A673 (cell line): Measurements from ENCODE around the gene NPC2. TPM values are rescaled to one million over a fixed set of nuclear protein-coding genes. Genes with fewer than 3 reads are reported as not detected.

Source experiments
- BruUV-seq: library from RNA; stranded (reverse); fragments of 400-500 nt; replicated peaks from 2 replicates; lab custom pipeline; 2021; lab: Mats Ljungman, UMichigan
- CTCF ChIA-PET: fragments of 300-600 bp; sonication (Branson Sonifier 250); formaldehyde crosslinking; loops from one replicate; lab custom pipeline; 2022; ENCODE audit warnings: antibody characterized with exemption; lab: Charles Lee
- POLR2A ChIA-PET: fragments of 300-600 bp; sonication (Branson Sonifier 250); formaldehyde crosslinking; loops from one replicate; lab custom pipeline; 2022; ENCODE audit warnings: antibody characterized with exemption; ENCODE audit not compliant: low non-redundant PET; lab: Charles Lee
- DNase-seq: peaks from one replicate; pipeline ENCODE4 v3.0.0-alpha.2; 2015; ENCODE audit warnings: low spot score
- H3K27ac ChIP-seq: fragments of 200-600 bp; sonication (generic); 2 replicates; pipeline ENCODE4 v1.5.1; 2016; ENCODE audit warnings: mixed run types, low read depth, mild to moderate bottlenecking, mixed read lengths, antibody characterized with exemption, low read length; ENCODE audit not compliant: poor library complexity, severe bottlenecking
- H3K27me3 ChIP-seq: fragments of 200-600 bp; sonication (generic); replicated peaks from 2 replicates; pipeline ENCODE4 v1.6.1; 2017; ENCODE audit warnings: mixed run types, low read depth, mild to moderate bottlenecking, mixed read lengths, antibody characterized with exemption, low read length; ENCODE audit not compliant: insufficient read depth, poor library complexity
- H3K36me3 ChIP-seq: fragments of 200-600 bp; sonication (generic); 2 replicates; pipeline ENCODE4 v1.6.1; 2016; ENCODE audit warnings: mixed run types, mild to moderate bottlenecking, mixed read lengths, antibody characterized with exemption, low read length; ENCODE audit not compliant: insufficient read depth, poor library complexity, severe bottlenecking
- H3K4me1 ChIP-seq: fragments of 200-600 bp; sonication (generic); 2 replicates; pipeline ENCODE4 v1.6.1; 2017; ENCODE audit warnings: mixed run types, mild to moderate bottlenecking, mixed read lengths, antibody characterized with exemption, low read length; ENCODE audit not compliant: insufficient read depth, poor library complexity, severe bottlenecking
- H3K4me3 ChIP-seq: fragments of 200-600 bp; sonication (generic); 2 replicates; pipeline ENCODE4 v1.5.1; 2016; ENCODE audit warnings: low read depth, mixed run types, mild to moderate bottlenecking, mixed read lengths, low read length; ENCODE audit not compliant: poor library complexity, severe bottlenecking
- H3K9me3 ChIP-seq: fragments of 200-600 bp; sonication (generic); 2 replicates; pipeline ENCODE4 v1.6.1; 2016; ENCODE audit warnings: mixed run types, low read depth, mild to moderate bottlenecking, mixed read lengths, antibody characterized with exemption, low read length; ENCODE audit not compliant: poor library complexity, severe bottlenecking
- CTCF ChIP-seq: fragments of 300-800, 200-600 bp; sonication (generic); conservative IDR thresholded peaks from 2 replicates; pipeline ENCODE4 v1.5.1; 2017; ENCODE audit warnings: low read depth, mild to moderate bottlenecking, antibody characterized with exemption, low read length, moderate library complexity, mixed read lengths
- EZH2 ChIP-seq: fragments of 200-600 bp; sonication (generic); IDR thresholded peaks from 2 replicates; pipeline ENCODE4 v1.6.1; 2017; ENCODE audit warnings: borderline replicate concordance, low read depth, mild to moderate bottlenecking, mixed read lengths, antibody characterized with exemption, low read length; ENCODE audit not compliant: poor library complexity, severe bottlenecking
- intact Hi-C: fragments of 100-400 bp; cut with micrococcal nuclease; formaldehyde crosslinking; loops from one replicate; pipeline ENCODE4 v1.10.0; 2022; ENCODE audit not compliant: unreplicated experiment
- total RNA-seq: library from RNA; stranded (reverse); gene quantifications from 2 replicates; pipeline ENCODE4 v1.2.3, GENCODE V29; 2021

The NPC2 gene
- total RNA-seq, 1 experiment from 2014 or later, result 68.8 TPM

- no peak for DNase-seq
- ChIA-PET CTCF (no interaction called here), POLR2A (no interaction called here)
- TF ChIP-seq CTCF, result no peak
- TF ChIP-seq EZH2, result no peak
- intact Hi-C loops, result no loop called here
- Histone ChIP-seq H3K9me3 (no peaks in the 10 kb centered on the region), H3K36me3 (no peaks in the 10 kb centered on the region), H3K27ac (no peak overlapping the region), H3K4me1 (no peaks in the 10 kb centered on the region), H3K4me3 (no peak overlapping the region), H3K27me3 (peaks cover 5% of the 10 kb centered on the region)
- BruUV-seq, result no TSS peak
These were observed 24.6 kb downstream of the NPC2 start for GRCh38 chr14:74468513-74468912.

GRCh38 chr14:74465335-74465734 is 27.8 kb downstream of the NPC2 start:
- no peak for DNase-seq
- no peaks in the 10 kb centered on the region for H3K9me3 ChIP-seq
- ChIA-PET POLR2A (no interaction called here), CTCF (no interaction called here)
- intact Hi-C loops, result no loop called here
- no peaks in the 10 kb centered on the region for H3K4me1 ChIP-seq
- H3K27me3 ChIP-seq, result peaks cover 5% of the 10 kb centered on the region
- H3K4me3 ChIP-seq, result no peak overlapping the region
- H3K36me3 ChIP-seq, result no peaks in the 10 kb centered on the region
- no peak overlapping the region for H3K27ac ChIP-seq
- TF ChIP-seq CTCF (no peak), EZH2 (no peak)
- BruUV-seq, result no TSS peak

GRCh38 chr14:74464785-74465184 is 28.3 kb downstream of the NPC2 start:
- BruUV-seq, result no TSS peak
- TF ChIP-seq CTCF (no peak), EZH2 (no peak)
- intact Hi-C loops, result no loop called here

More at GRCh38 chr14:74464785-74465184, 28.3 kb downstream of the NPC2 start:
- no peaks in the 10 kb centered on the region for H3K36me3 ChIP-seq
- no peak overlapping the region for H3K4me3 ChIP-seq
- ChIA-PET POLR2A (no interaction called here), CTCF (no interaction called here)
- H3K4me1 ChIP-seq, result no peaks in the 10 kb centered on the region
- H3K27ac ChIP-seq, result no peak overlapping the region
- no peaks in the 10 kb centered on the region for H3K9me3 ChIP-seq
- H3K27me3 ChIP-seq, result peaks cover 5% of the 10 kb centered on the region
- DNase-seq, result no peak
